Naive B cell (primary cell): ENCODE results near the gene TRMU. TPM values are rescaled to one million over a fixed set of nuclear protein-coding genes. Genes with fewer than 3 reads are reported as not detected.
A peak's percentile ranks its signal among the peaks of the same experiment; 100 is the strongest.
"Not testable (repeated sequence)": the region's sequence is repeated elsewhere in the genome, so short reads cannot be mapped to it uniquely, and the experiment has no call there.

Experiments used
- ATAC-seq, 2 donors: fragments of 150-1000 bp; cut with Tn5 transposase; 2 replicates each; pipeline ENCODE4 v1.10.0; 2021; ENCODE audit warnings: low read depth in 2 of 2, mild to moderate bottlenecking in 2 of 2, moderate library complexity in 2 of 2
- DNase-seq: peaks from one replicate; pipeline ENCODE4 v3.0.0; 2022
- H3K27ac Mint-ChIP-seq, 6 donors: one replicate each; pipeline ENCODE4 v1.8.0; 2020 to 2022; ENCODE audit warnings: mild to moderate bottlenecking in 6 of 6, mixed read lengths in 6 of 6, moderate library complexity in 5 of 6, inconsistent platforms in 2 of 6
- H3K27me3 Mint-ChIP-seq, 3 donors: one replicate each; pipeline ENCODE4 v1.8.0; 2021 to 2022; ENCODE audit warnings: mixed read lengths in 3 of 3, mild to moderate bottlenecking in 1 of 3
- H3K36me3 Mint-ChIP-seq, 2 donors: one replicate each; pipeline ENCODE4 v1.8.0; 2020 to 2022; ENCODE audit warnings: mixed read lengths in 2 of 2, inconsistent platforms in 1 of 2, mild to moderate bottlenecking in 1 of 2
- H3K4me1 Mint-ChIP-seq, 3 donors: one replicate each; pipeline ENCODE4 v1.8.0; 2020 to 2022; ENCODE audit warnings: mixed read lengths in 3 of 3, inconsistent platforms in 1 of 3, mild to moderate bottlenecking in 1 of 3, moderate library complexity in 1 of 3
- H3K4me3 Mint-ChIP-seq, 8 donors: one replicate each; pipeline ENCODE4 v1.8.0; 2020 to 2022; ENCODE audit warnings: mild to moderate bottlenecking in 8 of 8, mixed read lengths in 8 of 8, moderate library complexity in 8 of 8, inconsistent platforms in 2 of 8
- H3K9me3 Mint-ChIP-seq, 7 donors: one replicate each; pipeline ENCODE4 v1.8.0; 2020 to 2022; ENCODE audit warnings: mixed read lengths in 7 of 7, mild to moderate bottlenecking in 5 of 7, inconsistent platforms in 2 of 7, moderate library complexity in 1 of 7
- polyA plus RNA-seq, 6 donors: library from polyadenylated mRNA; unstranded; fragments of 300-500 nt; fragmentation: Illumina TruSeq; gene quantifications; one replicate each; pipeline ENCODE4 v1.2.3, GENCODE V29; 2021; ENCODE audit warnings: low read depth in 6 of 6

The TRMU gene
- polyA plus RNA-seq, 6 donors from 2014 or later = 11.1 to 24.6 (median 17.4) TPM

DNA sequence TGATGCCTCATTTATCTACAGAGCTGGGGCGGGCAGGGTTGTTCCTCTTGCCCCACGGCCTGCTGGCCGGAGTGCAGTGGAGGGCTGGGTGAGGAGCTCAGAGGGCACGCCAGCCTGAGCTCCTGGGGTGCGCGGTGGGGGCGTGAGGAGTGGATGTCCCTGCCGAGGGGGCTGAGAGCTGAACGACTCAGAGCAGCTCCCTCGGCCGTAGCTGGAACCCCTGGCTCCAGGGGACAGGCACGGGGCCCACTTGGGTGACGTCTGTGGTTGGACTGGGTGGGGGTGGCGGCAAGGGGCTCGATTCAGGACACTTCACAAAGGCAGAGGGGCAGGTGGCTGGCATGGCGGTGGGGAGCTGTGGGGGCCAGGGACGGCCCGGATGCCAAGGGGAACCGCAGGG is 62.4 kb downstream of the TRMU start:
- Mint-ChIP-seq H3K9me3 (no peaks in the 10 kb centered on the region), H3K4me1 (no peaks in the 10 kb centered on the region)
- no peak for DNase-seq

GRCh38 chr22:46399251-46400024 is 63.9 kb downstream of the TRMU start:
- no peak overlapping the region for H3K4me3 Mint-ChIP-seq
- H3K27me3 Mint-ChIP-seq = no peaks in the 10 kb centered on the region
- H3K36me3 Mint-ChIP-seq = peaks cover 7% of the 10 kb centered on the region in 2 donors
- H3K9me3 Mint-ChIP-seq = no peaks in the 10 kb centered on the region
- ATAC-seq (no peak), DNase-seq (no peak)
- peak overlapping the region in 1 of 6 donors; percentile 12 for H3K27ac Mint-ChIP-seq
- H3K4me1 Mint-ChIP-seq = no peaks in the 10 kb centered on the region

More for the DNA sequence above, 62.4 kb downstream of the TRMU start:
- H3K27ac Mint-ChIP-seq = no peak overlapping the region
- H3K36me3 Mint-ChIP-seq = peaks cover 6 to 7% of the 10 kb centered on the region in 2 donors
- no peaks in the 10 kb centered on the region for H3K27me3 Mint-ChIP-seq
- peak overlapping the region in 1 of 8 donors; percentile 66 for H3K4me3 Mint-ChIP-seq
- no peak for ATAC-seq

DNA sequence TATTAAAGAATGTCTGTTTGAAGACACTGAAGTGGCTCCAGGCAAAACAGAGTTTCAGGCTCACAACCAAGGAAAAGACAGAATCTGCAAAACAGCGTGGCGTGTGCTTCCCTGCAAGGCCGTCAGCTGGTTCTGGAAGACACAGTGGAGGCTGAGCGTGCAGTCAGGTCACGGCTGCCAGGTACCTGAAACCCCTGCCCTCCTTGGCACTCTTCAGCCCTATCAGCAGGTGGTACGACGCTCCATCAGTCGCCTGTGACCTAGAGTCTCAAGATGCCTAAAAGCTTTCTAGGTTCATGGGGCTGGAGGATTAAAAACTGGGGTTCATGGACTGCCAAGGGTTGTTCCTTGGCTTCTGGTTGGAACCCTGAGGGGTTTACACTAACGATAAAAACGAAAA is 65.9 kb downstream of the TRMU start:
- Mint-ChIP-seq H3K36me3 (peaks cover 0 to 7% of the 10 kb centered on the region in 2 donors), H3K4me3 (no peak overlapping the region), H3K27me3 (no peaks in the 10 kb centered on the region), H3K27ac (no peak overlapping the region), H3K4me1 (no peaks in the 10 kb centered on the region), H3K9me3 (no peaks in the 10 kb centered on the region)
- ATAC-seq = no peak
- no peak for DNase-seq

- H3K4me1 Mint-ChIP-seq = peaks cover 0 to 4% (median 0%) of the 10 kb centered on the region in 3 donors
- no peak for ATAC-seq
- no peak overlapping the region for H3K27ac Mint-ChIP-seq
Observed at GRCh38 chr22:46402505-46402904, 67.0 kb downstream of the TRMU start.

GRCh38 chr22:46403880-46404279 is 68.4 kb downstream of the TRMU start:
- not testable (repeated sequence) for DNase-seq

More at GRCh38 chr22:46402505-46402904, 67.0 kb downstream of the TRMU start:
- Mint-ChIP-seq H3K27me3 (no peaks in the 10 kb centered on the region), H3K36me3 (peaks cover 7 to 8% of the 10 kb centered on the region in 2 donors), H3K9me3 (no peaks in the 10 kb centered on the region), H3K4me3 (no peak overlapping the region)
- DNase-seq = no peak

GRCh38 chr22:46405901-46406300 is 70.4 kb downstream of the TRMU start:
- no peak for DNase-seq
- Mint-ChIP-seq H3K4me3 (no peak overlapping the region), H3K4me1 (peaks cover 0 to 5% (median 0%) of the 10 kb centered on the region in 3 donors), H3K27me3 (no peaks in the 10 kb centered on the region), H3K27ac (no peak overlapping the region), H3K36me3 (peaks cover 7 to 12% of the 10 kb centered on the region in 2 donors), H3K9me3 (no peaks in the 10 kb centered on the region)
- no peak for ATAC-seq

More at GRCh38 chr22:46403880-46404279, 68.4 kb downstream of the TRMU start:
- H3K36me3 Mint-ChIP-seq = peaks cover 7 to 12% of the 10 kb centered on the region in 2 donors
- H3K4me3 Mint-ChIP-seq, ATAC-seq, H3K27me3 Mint-ChIP-seq, H3K27ac Mint-ChIP-seq, H3K4me1 Mint-ChIP-seq, H3K9me3 Mint-ChIP-seq: not testable (repeated sequence)

DNA sequence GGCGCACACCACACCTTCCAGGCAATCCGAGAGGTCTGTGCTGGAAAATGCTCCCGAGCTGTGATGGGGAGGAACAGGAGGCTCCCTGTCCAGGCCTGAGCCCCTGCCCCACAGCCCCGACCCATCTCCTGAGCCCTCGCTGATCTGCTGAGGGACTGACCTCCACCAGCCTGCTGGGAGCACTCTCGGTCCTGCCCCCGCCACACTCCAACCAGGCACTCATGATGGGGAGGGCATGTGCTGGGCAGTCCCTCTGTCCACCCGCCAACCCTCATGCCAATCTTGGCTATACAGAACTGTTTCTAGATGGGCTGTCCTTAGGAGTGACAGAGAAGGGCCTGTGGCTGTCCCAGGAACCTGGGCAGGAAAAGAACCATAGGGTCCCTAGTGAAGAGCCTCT is 70.8 kb downstream of the TRMU start:
- no peaks in the 10 kb centered on the region for H3K27me3 Mint-ChIP-seq
- H3K9me3 Mint-ChIP-seq = no peaks in the 10 kb centered on the region
- ATAC-seq (no peak), DNase-seq (no peak)
- no peak overlapping the region for H3K27ac Mint-ChIP-seq
- H3K36me3 Mint-ChIP-seq = peaks cover 7 to 12% of the 10 kb centered on the region in 2 donors
- H3K4me1 Mint-ChIP-seq = peaks cover 0 to 5% (median 0%) of the 10 kb centered on the region in 3 donors
- H3K4me3 Mint-ChIP-seq = no peak overlapping the region

DNA sequence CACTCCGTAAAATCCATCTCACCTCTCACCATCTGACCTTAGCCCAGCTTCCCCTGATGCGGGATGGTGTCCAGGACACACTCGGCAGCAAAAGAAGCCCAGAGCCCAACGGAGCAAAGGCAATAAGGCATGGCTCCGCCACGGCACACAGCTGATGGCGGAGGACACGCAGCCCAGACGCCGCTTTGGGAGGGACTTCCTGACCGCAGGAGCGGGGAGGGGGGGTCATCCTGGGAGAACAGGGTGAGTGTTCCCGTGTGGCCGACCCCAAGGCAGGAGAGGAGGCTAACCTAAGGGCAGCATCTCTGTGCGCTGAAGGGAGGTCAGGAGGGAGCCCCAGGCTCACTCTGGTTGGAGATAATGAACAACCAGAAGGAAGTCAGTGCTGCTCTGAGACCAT is 71.3 kb downstream of the TRMU start:
- ATAC-seq (no peak), DNase-seq (no peak)
- Mint-ChIP-seq H3K4me3 (no peak overlapping the region), H3K27me3 (no peaks in the 10 kb centered on the region), H3K36me3 (peaks cover 7 to 12% of the 10 kb centered on the region in 2 donors), H3K9me3 (no peaks in the 10 kb centered on the region), H3K4me1 (peaks cover 0 to 5% (median 0%) of the 10 kb centered on the region in 3 donors), H3K27ac (no peak overlapping the region)

Other genes with a start within 250 kb of the TRMU start
- 10 to 100 TPM in 1 of 6 donors, 1 to 10 TPM in 5; 4.6 to 10.8 (median 7.0) TPM for gene PPARA, start 185.2 kb upstream of the TRMU start, polyA plus RNA-seq
- gene CDPF1, start 85.4 kb upstream of the TRMU start, polyA plus RNA-seq = 10 to 100 TPM; 13.2 to 28.7 (median 21.6) TPM
- under 1 TPM in 4 of 6 donors, not detected in 2; 0.03 to 0.15 (median 0.06) TPM for gene PKDREJ, start 72.4 kb upstream of the TRMU start, polyA plus RNA-seq
- 1 to 10 TPM in 5 of 6 donors, not detected in 1; 1.8 to 6.0 (median 2.7) TPM for gene TTC38, start 67.7 kb upstream of the TRMU start, polyA plus RNA-seq
- under 1 TPM in 2 of 6 donors, not detected in 4; 0.10 to 0.11 TPM for gene GTSE1, start 38.8 kb upstream of the TRMU start, polyA plus RNA-seq
- 1 to 10 TPM in 5 of 6 donors, under 1 TPM in 1; 0.94 to 3.9 (median 2.1) TPM for gene CELSR1, start 201.9 kb downstream of the TRMU start, polyA plus RNA-seq